ENCODE measurements around the gene RPS2. TPM values are rescaled to one million over a fixed set of nuclear protein-coding genes. Genes with fewer than 3 reads are reported as not detected.

Gene RPS2
- total and polyA plus RNA-seq, 2 donors (not counting 1 experiment from before 2014, with no cell fraction given) = 3,261 to 6,138 TPM

- H3K4me3 Mint-ChIP-seq = no peak overlapping the region
- Histone ChIP-seq H3K4me3 (ENCODE audit: control extremely low read depth in 1 of 5, extremely low read depth in 1 of 5, insufficient read depth in 1 of 5, low read depth in 2 of 5, low read length in 4 of 5) (no peak overlapping the region), H3K4me2 (replicated peaks; ENCODE audit: low read depth, low read length, poor library complexity, severe bottlenecking) (no peak overlapping the region), H3K79me2 (ENCODE audit: control insufficient read depth, insufficient read depth, low read length) (peaks cover 14% of the 10 kb centered on the region), H3K4me1 (ENCODE audit: control insufficient read depth in 2 of 2, insufficient read depth in 2 of 2, low read length in 2 of 2) (peaks cover 8 to 22% of the 10 kb centered on the region in 2 donors), H3K9me3 (ENCODE audit: control extremely low read depth in 1 of 3, control insufficient read depth in 2 of 3, insufficient read depth in 1 of 3, low read length in 2 of 3) (peaks cover 0 to 6% (median 0%) of the 10 kb centered on the region in 3 donors), H4K20me1 (ENCODE audit: control insufficient read depth, insufficient read depth, low read length, poor library complexity, severe bottlenecking) (peaks cover 35% of the 10 kb centered on the region), H2AFZ (ENCODE audit: insufficient read depth, low read depth, low read length, poor library complexity, severe bottlenecking) (no peak overlapping the region), H3K36me3 (replicated peaks in 1 of 2; ENCODE audit: control extremely low read depth in 1 of 2, control insufficient read depth in 1 of 2, extremely low read depth in 1 of 2, insufficient read depth in 2 of 2, low read length in 1 of 2) (peaks cover 0 to 42% of the 10 kb centered on the region in 2 experiments), H3K27me3 (replicated peaks in 1 of 4; ENCODE audit: control extremely low read depth in 1 of 4, control insufficient read depth in 3 of 4, insufficient read depth in 4 of 4, low read length in 3 of 4) (peaks cover 0 to 65% (median 20%) of the 10 kb centered on the region in 4 experiments), H3K9ac (ENCODE audit: low read length) (no peak overlapping the region), H3K27ac (ENCODE audit: low read length in 2 of 2) (no peak overlapping the region)
- H3K9me3 Mint-ChIP-seq (ENCODE audit: insufficient read depth) = no peaks in the 10 kb centered on the region
- no peak for ATAC-seq (ENCODE audit: low read depth)
- CTCF ChIA-PET = interaction anchor here (0.6 to 1.0 kb wide), 2 partner anchors 43 to 894 kb away, joined by 3 to 4 read pairs; no protein-coding TSS in a partner anchor
- peaks cover 6% of the 10 kb centered on the region for H3K27me3 Mint-ChIP-seq
- H3K4me1 Mint-ChIP-seq = peaks cover 12% of the 10 kb centered on the region
- intact Hi-C loops (cut with micrococcal nuclease) = no loop called here
- WGBS (ENCODE audit: insufficient coverage) = 92% methylated on average over 29 of the region's 37 CpGs
- POLR2A ChIA-PET = interaction anchor here (1.5 to 2.0 kb wide), 2 partner anchors 13 to 14 kb away, joined by 3 to 5 read pairs; partner anchors contain the start of gene RPS2
- DNase-seq = no peak
- H3K27ac Mint-ChIP-seq = no peak overlapping the region
- TF ChIP-seq EZH2 (IDR thresholded peaks at IDR 0.05; ENCODE audit: borderline replicate concordance, insufficient read depth, low read depth, low read length, poor library complexity, severe bottlenecking) = no peak
- no peak for TF ChIP-seq CTCF (IDR thresholded peaks at IDR 0.05)
Observed at GRCh38 chr16:1978476-1979120, 14.0 kb upstream of the RPS2 start.

- Histone ChIP-seq H3K4me1 (ENCODE audit: control insufficient read depth in 2 of 2, insufficient read depth in 2 of 2, low read length in 2 of 2) (peaks cover 4 to 16% of the 10 kb centered on the region in 2 donors), H3K9ac (ENCODE audit: low read length) (no peak overlapping the region), H2AFZ (ENCODE audit: insufficient read depth, low read depth, low read length, poor library complexity, severe bottlenecking) (no peak overlapping the region), H3K4me3 (ENCODE audit: control extremely low read depth in 1 of 5, extremely low read depth in 1 of 5, insufficient read depth in 1 of 5, low read depth in 2 of 5, low read length in 4 of 5) (no peak overlapping the region), H3K9me3 (ENCODE audit: control extremely low read depth in 1 of 3, control insufficient read depth in 2 of 3, insufficient read depth in 1 of 3, low read length in 2 of 3) (peaks cover 0 to 6% (median 0%) of the 10 kb centered on the region in 3 donors), H3K27ac (ENCODE audit: low read length in 2 of 2) (no peak overlapping the region), H3K27me3 (replicated peaks in 1 of 4; ENCODE audit: control extremely low read depth in 1 of 4, control insufficient read depth in 3 of 4, insufficient read depth in 4 of 4, low read length in 3 of 4) (peaks cover 0 to 63% (median 18%) of the 10 kb centered on the region in 4 experiments), H4K20me1 (ENCODE audit: control insufficient read depth, insufficient read depth, low read length, poor library complexity, severe bottlenecking) (peaks cover 41% of the 10 kb centered on the region), H3K79me2 (ENCODE audit: control insufficient read depth, insufficient read depth, low read length) (peaks cover 21% of the 10 kb centered on the region), H3K36me3 (replicated peaks in 1 of 2; ENCODE audit: control extremely low read depth in 1 of 2, control insufficient read depth in 1 of 2, extremely low read depth in 1 of 2, insufficient read depth in 2 of 2, low read length in 1 of 2) (peaks cover 0 to 42% of the 10 kb centered on the region in 2 experiments), H3K4me2 (replicated peaks; ENCODE audit: low read depth, low read length, poor library complexity, severe bottlenecking) (no peak overlapping the region)
- no peak for DNase-seq
- intact Hi-C loops (cut with micrococcal nuclease) = no loop called here
- POLR2A ChIA-PET = interaction anchor here (1.5 to 2.0 kb wide), 2 partner anchors 13 kb away, joined by 3 to 5 read pairs; partner anchors contain the start of gene RPS2
- ATAC-seq (ENCODE audit: low read depth) = no peak
- Mint-ChIP-seq H3K27ac (no peak overlapping the region), H3K4me1 (peaks cover 11% of the 10 kb centered on the region), H3K9me3 (ENCODE audit: insufficient read depth) (no peaks in the 10 kb centered on the region), H3K4me3 (no peak overlapping the region), H3K27me3 (peaks cover 2% of the 10 kb centered on the region)
- no peak for TF ChIP-seq EZH2 (IDR thresholded peaks at IDR 0.05; ENCODE audit: borderline replicate concordance, insufficient read depth, low read depth, low read length, poor library complexity, severe bottlenecking)
- no peak for TF ChIP-seq CTCF (IDR thresholded peaks at IDR 0.05)
- WGBS (ENCODE audit: insufficient coverage) = over 99% methylated on average over 18 of the region's 18 CpGs
- CTCF ChIA-PET = interaction anchor here (0.6 to 1.3 kb wide), 3 partner anchors 26 to 895 kb away, joined by 3 to 4 read pairs (median 4); no protein-coding TSS in a partner anchor
Observed at GRCh38 chr16:1977875-1978268, 13.2 kb upstream of the RPS2 start.
